Large intestine (tissue), 3 donors: ENCODE data around the gene GNAQ. TPM values are rescaled to one million over a fixed set of nuclear protein-coding genes. Genes with fewer than 3 reads are reported as not detected.
"Not testable (repeated sequence)": the region's sequence is repeated elsewhere in the genome, so short reads cannot be mapped to it uniquely, and the experiment has no call there.

ENCODE experiments used
- DNase-seq, 2 donors: peaks; one replicate each; pipeline versions ENCODE4 v3.0.0 to v3.0.0-alpha.2; 2013
- H3K27ac ChIP-seq: one replicate; pipeline ENCODE4 v1.5.1; 2013; ENCODE audit warnings: low read length
- H3K27me3 ChIP-seq: 2 replicates; pipeline ENCODE4 v1.6.1; 2013; ENCODE audit warnings: low read length; ENCODE audit not compliant: control insufficient read depth, insufficient read depth
- H3K36me3 ChIP-seq: 2 replicates; pipeline ENCODE4 v1.6.1; 2013; ENCODE audit warnings: low read length; ENCODE audit not compliant: control insufficient read depth, insufficient read depth
- H3K4me1 ChIP-seq: one replicate; pipeline ENCODE4 v1.6.1; 2013; ENCODE audit warnings: low read length; ENCODE audit not compliant: control insufficient read depth, insufficient read depth
- H3K4me3 ChIP-seq: one replicate; pipeline ENCODE4 v1.5.1; 2013; ENCODE audit warnings: low read length
- H3K9me3 ChIP-seq: one replicate; pipeline ENCODE4 v1.6.1; 2013; ENCODE audit warnings: mild to moderate bottlenecking, low read depth, low read length, moderate library complexity; ENCODE audit not compliant: control insufficient read depth
- WGBS: methylation state at CpG from one replicate; pipeline ENCODE4 v1.1.5; 2013; ENCODE audit warnings: low lambda C conversion rate; ENCODE audit not compliant: insufficient coverage; 5-methylcytosine and 5-hydroxymethylcytosine counted together
- polyA plus RNA-seq: library from polyadenylated mRNA; unstranded; fragments of 120-200 nt; gene quantifications from one replicate; pipeline ENCODE4 v1.2.1, GENCODE V29; 2013

GNAQ gene
- polyA plus RNA-seq, 1 donor: 34.0 TPM

- no peak overlapping the region for H3K4me3 ChIP-seq
- no peaks in the 10 kb centered on the region for H3K4me1 ChIP-seq
- no peaks in the 10 kb centered on the region for H3K9me3 ChIP-seq
- H3K36me3 ChIP-seq: no peaks in the 10 kb centered on the region
- H3K27me3 ChIP-seq: no peaks in the 10 kb centered on the region
- no peak overlapping the region for H3K27ac ChIP-seq
- no peak for DNase-seq
- no CpG with 5 or more reads among the region's 4 CpGs for WGBS
Observed at GRCh38 chr9:77714077-77714549, 317.5 kb downstream of the GNAQ start.

- WGBS: 29% methylated on average over 1 of the region's 9 CpGs
- Histone ChIP-seq H3K27me3 (no peaks in the 10 kb centered on the region), H3K9me3 (no peaks in the 10 kb centered on the region), H3K36me3 (no peaks in the 10 kb centered on the region), H3K27ac (no peak overlapping the region), H3K4me3 (no peak overlapping the region), H3K4me1 (no peaks in the 10 kb centered on the region)
- DNase-seq: no peak
Observed at GRCh38 chr9:77712533-77713130, 319.0 kb downstream of the GNAQ start.

GRCh38 chr9:77710965-77711648 lies 320.5 kb downstream of the GNAQ start:
- H3K4me1 ChIP-seq: no peaks in the 10 kb centered on the region
- no peaks in the 10 kb centered on the region for H3K9me3 ChIP-seq
- no peak for DNase-seq
- no peaks in the 10 kb centered on the region for H3K36me3 ChIP-seq
- H3K4me3 ChIP-seq: no peak overlapping the region
- no CpG with 5 or more reads among the region's 1 CpG for WGBS
- H3K27ac ChIP-seq: no peak overlapping the region
- H3K27me3 ChIP-seq: no peaks in the 10 kb centered on the region

- no CpG with 5 or more reads among the region's 2 CpGs for WGBS
- Histone ChIP-seq H3K36me3 (no peaks in the 10 kb centered on the region), H3K9me3 (no peaks in the 10 kb centered on the region), H3K4me3 (no peak overlapping the region), H3K4me1 (no peaks in the 10 kb centered on the region), H3K27me3 (no peaks in the 10 kb centered on the region), H3K27ac (no peak overlapping the region)
- no peak for DNase-seq
Observed at GRCh38 chr9:77710316-77710715, 321.3 kb downstream of the GNAQ start.

- no peaks in the 10 kb centered on the region for H3K36me3 ChIP-seq
- WGBS: 100% methylated on average over 1 of the region's 1 CpG
- no peaks in the 10 kb centered on the region for H3K4me1 ChIP-seq
- no peak for DNase-seq
- H3K27me3 ChIP-seq: no peaks in the 10 kb centered on the region
- H3K4me3 ChIP-seq: no peak overlapping the region
- no peak overlapping the region for H3K27ac ChIP-seq
- H3K9me3 ChIP-seq: peaks cover 5% of the 10 kb centered on the region
Observed at GRCh38 chr9:77708064-77708815, 323.4 kb downstream of the GNAQ start.

GRCh38 chr9:77707383-77708063 lies 324.1 kb downstream of the GNAQ start:
- H3K9me3 ChIP-seq: peaks cover 5% of the 10 kb centered on the region
- H3K27me3 ChIP-seq: no peaks in the 10 kb centered on the region
- no peaks in the 10 kb centered on the region for H3K36me3 ChIP-seq
- DNase-seq: no peak
- no peak overlapping the region for H3K4me3 ChIP-seq
- 93% methylated on average over 3 of the region's 6 CpGs for WGBS
- no peak overlapping the region for H3K27ac ChIP-seq
- no peaks in the 10 kb centered on the region for H3K4me1 ChIP-seq

- peaks cover 5% of the 10 kb centered on the region for H3K9me3 ChIP-seq
- H3K4me1 ChIP-seq: no peaks in the 10 kb centered on the region
- DNase-seq: no peak
- no peak overlapping the region for H3K4me3 ChIP-seq
- no peaks in the 10 kb centered on the region for H3K27me3 ChIP-seq
- no peak overlapping the region for H3K27ac ChIP-seq
- no peaks in the 10 kb centered on the region for H3K36me3 ChIP-seq
Observed at GRCh38 chr9:77705636-77706035, 326.0 kb downstream of the GNAQ start.

GRCh38 chr9:77702521-77703390 lies 328.9 kb downstream of the GNAQ start:
- H3K36me3 ChIP-seq, DNase-seq, H3K27me3 ChIP-seq, H3K4me1 ChIP-seq, H3K27ac ChIP-seq, H3K9me3 ChIP-seq, H3K4me3 ChIP-seq: not testable (repeated sequence)
- no CpG with 5 or more reads among the region's 52 CpGs for WGBS

- Histone ChIP-seq H3K27me3 (no peaks in the 10 kb centered on the region), H3K9me3 (no peaks in the 10 kb centered on the region), H3K4me3 (no peak overlapping the region), H3K27ac (no peak overlapping the region), H3K4me1 (no peaks in the 10 kb centered on the region), H3K36me3 (no peaks in the 10 kb centered on the region)
- no CpG with 5 or more reads among the region's 1 CpG for WGBS
- DNase-seq: no peak
Observed at GRCh38 chr9:77697238-77697984, 334.2 kb downstream of the GNAQ start.
